C4-2B (cell line): ENCODE measurements around the gene TRMT44.

Source experiments
- H3K27ac ChIP-seq: fragments of 450-650 bp; 2 replicates; pipeline ENCODE4 v1.5.1; 2017
- CTCF ChIP-seq: fragments of 450-650 bp; conservative IDR thresholded peaks from 2 replicates; pipeline ENCODE4 v1.5.1; 2017; ENCODE audit warnings: mild to moderate bottlenecking
- ZFX ChIP-seq: fragments of 450-650 bp; IDR thresholded peaks from 2 replicates; pipeline ENCODE4 v1.6.1; 2017

Gene TRMT44

GRCh38 chr4:8501781-8502180 is 61.2 kb downstream of the TRMT44 start:
- TF ChIP-seq CTCF = no peak
- no peak for TF ChIP-seq ZFX
- no peak overlapping the region for H3K27ac ChIP-seq

GRCh38 chr4:8502371-8502770 is 61.8 kb downstream of the TRMT44 start:
- TF ChIP-seq ZFX (no peak), CTCF (no peak)
- H3K27ac ChIP-seq = no peak overlapping the region

GRCh38 chr4:8502836-8503585 is 62.4 kb downstream of the TRMT44 start:
- TF ChIP-seq CTCF (no peak), ZFX (no peak)

GRCh38 chr4:8503801-8504200 is 63.2 kb downstream of the TRMT44 start:
- TF ChIP-seq ZFX = no peak
- H3K27ac ChIP-seq = no peak overlapping the region

More at GRCh38 chr4:8502836-8503585, 62.4 kb downstream of the TRMT44 start:
- no peak overlapping the region for H3K27ac ChIP-seq

GRCh38 chr4:8504279-8505007 is 63.9 kb downstream of the TRMT44 start:
- TF ChIP-seq CTCF (no peak), ZFX (no peak)
- H3K27ac ChIP-seq = no peak overlapping the region

GRCh38 chr4:8505229-8505628 is 64.7 kb downstream of the TRMT44 start:
- H3K27ac ChIP-seq = no peak overlapping the region
- TF ChIP-seq ZFX = no peak
- TF ChIP-seq CTCF = no peak

- TF ChIP-seq CTCF (no peak), ZFX (no peak)
- H3K27ac ChIP-seq = no peak overlapping the region
Measured at GRCh38 chr4:8506006-8506372, 65.4 kb downstream of the TRMT44 start.
